Suprapubic skin (tissue), 4 donors: ENCODE data around the gene NREP. TPM values are rescaled to one million over a fixed set of nuclear protein-coding genes. Genes with fewer than 3 reads are reported as not detected.

Source experiments
- DNase-seq, 2 donors: peaks; one replicate each; pipeline ENCODE4 v3.0.0-alpha.2; 2019; ENCODE audit warnings: low spot score in 2 of 2
- H3K27ac ChIP-seq: fragments of 200-600 bp; sonication (generic); one replicate; pipeline ENCODE4 v1.5.1; 2019
- H3K27me3 ChIP-seq: fragments of 200-600 bp; sonication (generic); one replicate; pipeline ENCODE4 v1.5.1; 2019
- H3K36me3 ChIP-seq: fragments of 200-600 bp; sonication (generic); one replicate; pipeline ENCODE4 v1.5.1; 2019
- H3K4me1 ChIP-seq: fragments of 200-600 bp; sonication (generic); one replicate; pipeline ENCODE4 v1.5.1; 2019
- H3K4me3 ChIP-seq: fragments of 200-600 bp; sonication (generic); one replicate; pipeline ENCODE4 v1.5.1; 2019; ENCODE audit warnings: mild to moderate bottlenecking
- H3K9me3 ChIP-seq: fragments of 200-600 bp; sonication (generic); one replicate; pipeline ENCODE4 v1.5.1; 2019
- CTCF ChIP-seq, 2 donors: fragments of 200-600 bp in 1 of 2; fragments of 450-650 bp in 1 of 2; sonication (generic) in 1 of 2; IDR thresholded peaks; one replicate each; pipeline ENCODE4 v1.5.1; 2016 to 2019; ENCODE audit warnings: antibody characterized with exemption in 2 of 2, mild to moderate bottlenecking in 1 of 2, moderate library complexity in 1 of 2
- EP300 ChIP-seq: sonication (generic); formaldehyde crosslinking; IDR thresholded peaks from one replicate; pipeline ENCODE4 v1.6.1; 2017; ENCODE audit warnings: antibody characterized with exemption
- POLR2A ChIP-seq, 2 donors: fragments of 450-650 bp; IDR thresholded peaks; one replicate each; pipeline ENCODE4 v1.6.1; 2017; ENCODE audit warnings: antibody characterized with exemption in 2 of 2, mild to moderate bottlenecking in 2 of 2, moderate library complexity in 2 of 2
- POLR2AphosphoS5 ChIP-seq, 3 donors: sonication (generic); formaldehyde crosslinking; IDR thresholded peaks; one replicate each; pipeline ENCODE4 v1.6.1; 2017; ENCODE audit warnings: antibody characterized with exemption in 3 of 3
- WGBS: methylation state at CpG from one replicate; pipeline ENCODE4 v1.1.5; 2018; 5-methylcytosine and 5-hydroxymethylcytosine counted together
- total RNA-seq, 4 donors: library from RNA; depleted of rRNA; stranded (reverse); fragments of >200 nt; gene quantifications; one replicate each; pipeline ENCODE4 v1.1.0, GENCODE V29; 2016

Gene NREP
- total RNA-seq, 4 donors from 2014 or later, result 7.0 to 10.1 (median 8.3) TPM

- Histone ChIP-seq H3K27me3 (no peaks in the 10 kb centered on the region), H3K9me3 (no peaks in the 10 kb centered on the region), H3K27ac (no peak overlapping the region), H3K36me3 (peaks cover 6% of the 10 kb centered on the region), H3K4me3 (no peak overlapping the region), H3K4me1 (peaks cover 14% of the 10 kb centered on the region)
- DNase-seq, result no peak
- 79% methylated on average over 7 of the region's 7 CpGs for WGBS
- TF ChIP-seq POLR2AphosphoS5 (IDR thresholded peaks at IDR 0.05) (no peak), EP300 (no peak), POLR2A (IDR thresholded peaks at IDR 0.05) (no peak), CTCF (IDR thresholded peaks at IDR 0.05) (no peak)
Measured at GRCh38 chr5:111733571-111733970, 23.4 kb downstream of the NREP start.

- TF ChIP-seq CTCF (IDR thresholded peaks at IDR 0.05), result no peak
Measured at GRCh38 chr5:111731638-111732037, 25.4 kb downstream of the NREP start.

GRCh38 chr5:111730659-111731382 is 26.2 kb downstream of the NREP start:
- H3K36me3 ChIP-seq, result peaks cover 6% of the 10 kb centered on the region
- no peak for DNase-seq
- H3K9me3 ChIP-seq, result no peaks in the 10 kb centered on the region
- H3K4me3 ChIP-seq, result no peak overlapping the region
- WGBS, result 92% methylated on average over 8 of the region's 8 CpGs
- H3K27ac ChIP-seq, result no peak overlapping the region
- TF ChIP-seq CTCF (IDR thresholded peaks at IDR 0.05), result no peak
- TF ChIP-seq EP300, result no peak
- TF ChIP-seq POLR2AphosphoS5 (IDR thresholded peaks at IDR 0.05), result no peak
- TF ChIP-seq POLR2A (IDR thresholded peaks at IDR 0.05), result no peak
- H3K27me3 ChIP-seq, result no peaks in the 10 kb centered on the region
- peaks cover 7% of the 10 kb centered on the region for H3K4me1 ChIP-seq

More at GRCh38 chr5:111731638-111732037, 25.4 kb downstream of the NREP start:
- Histone ChIP-seq H3K36me3 (peaks cover 6% of the 10 kb centered on the region), H3K4me3 (no peak overlapping the region), H3K4me1 (peaks cover 10% of the 10 kb centered on the region), H3K9me3 (no peaks in the 10 kb centered on the region), H3K27ac (no peak overlapping the region), H3K27me3 (no peaks in the 10 kb centered on the region)
- DNase-seq, result no peak
- WGBS, result 87% methylated on average over 7 of the region's 7 CpGs

GRCh38 chr5:111728941-111729340 is 28.1 kb downstream of the NREP start:
- no peaks in the 10 kb centered on the region for H3K27me3 ChIP-seq
- no peak overlapping the region for H3K27ac ChIP-seq
- TF ChIP-seq EP300 (no peak), POLR2A (IDR thresholded peaks at IDR 0.05) (no peak), POLR2AphosphoS5 (IDR thresholded peaks at IDR 0.05) (no peak), CTCF (IDR thresholded peaks at IDR 0.05) (no peak)
- H3K4me1 ChIP-seq, result no peaks in the 10 kb centered on the region
- no peaks in the 10 kb centered on the region for H3K9me3 ChIP-seq
- 93% methylated on average over 3 of the region's 3 CpGs for WGBS
- no peak overlapping the region for H3K4me3 ChIP-seq
- H3K36me3 ChIP-seq, result peaks cover 6% of the 10 kb centered on the region
- no peak for DNase-seq

GRCh38 chr5:111726986-111727385 is 30.0 kb downstream of the NREP start:
- Histone ChIP-seq H3K27me3 (no peaks in the 10 kb centered on the region), H3K27ac (no peak overlapping the region), H3K4me3 (no peak overlapping the region), H3K4me1 (no peaks in the 10 kb centered on the region), H3K36me3 (peaks cover 6% of the 10 kb centered on the region), H3K9me3 (no peaks in the 10 kb centered on the region)
- 91% methylated on average over 2 of the region's 2 CpGs for WGBS
- DNase-seq, result no peak
- TF ChIP-seq POLR2A (IDR thresholded peaks at IDR 0.05) (no peak), CTCF (IDR thresholded peaks at IDR 0.05) (no peak), EP300 (no peak), POLR2AphosphoS5 (IDR thresholded peaks at IDR 0.05) (no peak)
